HG03565 (cell line): ENCODE results near the gene GFM1.

Source experiments
- ATAC-seq: cut with Tn5 transposase; IDR thresholded peaks from one replicate; pipeline ENCODE4 v1.9.1; 2021; ENCODE audit warnings: mild to moderate bottlenecking, moderate library complexity; ENCODE audit not compliant: unreplicated experiment

The GFM1 gene

GRCh38 chr3:158644345-158644908, at the start of gene GFM1:
TSS of gene GFM1 (plus strand) at chr3:158644527. CDS start at chr3:158644635, 108 bp downstream.
- ATAC-seq: peak; percentile 98

- ATAC-seq: no peak
Observed at GRCh38 chr3:158600787-158601186, 43.5 kb upstream of the GFM1 start.

GRCh38 chr3:158602227-158602626, 42.1 kb upstream of the GFM1 start:
- no peak for ATAC-seq

- ATAC-seq: no peak
Observed at GRCh38 chr3:158617982-158618875, 26.1 kb upstream of the GFM1 start.

- ATAC-seq: no peak
Observed at GRCh38 chr3:158625881-158626280, 18.4 kb upstream of the GFM1 start.

GRCh38 chr3:158631981-158632380, 12.3 kb upstream of the GFM1 start:
- ATAC-seq: no peak

- ATAC-seq: no peak
Observed at GRCh38 chr3:158640646-158641045, 3.7 kb upstream of the GFM1 start.

- no peak for ATAC-seq
Observed at GRCh38 chr3:158642005-158642404, 2.3 kb upstream of the GFM1 start.

- ATAC-seq: no peak
Observed at GRCh38 chr3:158642474-158643210, 1.7 kb upstream of the GFM1 start.

- no peak for ATAC-seq
Observed at GRCh38 chr3:158649791-158650190, 5.5 kb downstream of the GFM1 start.

- no peak for ATAC-seq
Observed at GRCh38 chr3:158651192-158651591, 6.9 kb downstream of the GFM1 start.

- no peak for ATAC-seq
Observed at GRCh38 chr3:158652463-158652862, 8.1 kb downstream of the GFM1 start.

GRCh38 chr3:158658889-158659288, 14.6 kb downstream of the GFM1 start:
- ATAC-seq: peak; percentile 50

- ATAC-seq: peak; percentile 75
Observed at GRCh38 chr3:158659454-158660237, 15.3 kb downstream of the GFM1 start.

- ATAC-seq: no peak
Observed at GRCh38 chr3:158660711-158661110, 16.4 kb downstream of the GFM1 start.

GRCh38 chr3:158663246-158663645, 18.9 kb downstream of the GFM1 start:
- ATAC-seq: no peak

GRCh38 chr3:158663832-158664231, 19.5 kb downstream of the GFM1 start:
- ATAC-seq: no peak

- ATAC-seq: no peak
Observed at GRCh38 chr3:158666416-158666815, 22.1 kb downstream of the GFM1 start.

- no peak for ATAC-seq
Observed at GRCh38 chr3:158668506-158668905, 24.2 kb downstream of the GFM1 start.

- ATAC-seq: no peak
Observed at GRCh38 chr3:158671821-158672214, 27.5 kb downstream of the GFM1 start.
